Mononuclear cell (primary cell): Measurements from ENCODE around the gene CST9L. TPM values are rescaled to one million over a fixed set of nuclear protein-coding genes. Genes with fewer than 3 reads are reported as not detected.

ENCODE experiments used
- H3K27me3 ChIP-seq: 2 replicates; pipeline ENCODE4 v1.6.0; 2011; ENCODE audit warnings: low read length, control low read depth; ENCODE audit not compliant: insufficient read depth
- H3K4me1 ChIP-seq: 2 replicates; pipeline ENCODE4 v1.5.1; 2011; ENCODE audit warnings: mild to moderate bottlenecking, low read length, control low read depth; ENCODE audit not compliant: insufficient read depth
- H3K4me3 ChIP-seq: 2 replicates; pipeline ENCODE4 v1.5.1; 2011; ENCODE audit warnings: mild to moderate bottlenecking, low read length, moderate library complexity
- H3K9me3 ChIP-seq: 2 replicates; pipeline ENCODE4 v1.5.1; 2011; ENCODE audit warnings: low read depth, mild to moderate bottlenecking, control low read depth, low read length
- total RNA-seq: library from RNA; depleted of rRNA; stranded (reverse); fragments of >200 nt; gene quantifications from one replicate; pipeline ENCODE4 v1.2.3, GENCODE V29; 2012

The CST9L gene
- total RNA-seq, 1 donor, result not detected

DNA sequence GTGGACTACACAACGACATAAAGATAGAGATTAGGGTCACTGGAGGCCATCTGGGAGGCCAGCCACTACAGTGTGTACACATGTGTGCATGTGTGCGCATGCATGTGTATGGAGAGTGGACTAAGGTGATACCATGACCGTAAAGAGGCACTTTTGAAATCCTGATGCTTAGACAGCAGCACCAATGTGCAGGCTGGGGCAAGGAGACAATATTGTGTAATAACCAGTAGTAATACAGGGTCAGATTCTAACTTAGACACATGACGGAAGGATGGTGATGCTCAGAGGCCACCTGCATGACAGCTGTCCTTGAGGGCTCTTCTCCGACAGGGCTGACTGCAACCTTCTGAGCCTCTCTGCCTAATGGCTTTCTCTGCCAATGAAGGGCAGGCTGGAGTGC, 25.5 kb downstream of the CST9L start:
- no peak overlapping the region for H3K4me3 ChIP-seq

DNA sequence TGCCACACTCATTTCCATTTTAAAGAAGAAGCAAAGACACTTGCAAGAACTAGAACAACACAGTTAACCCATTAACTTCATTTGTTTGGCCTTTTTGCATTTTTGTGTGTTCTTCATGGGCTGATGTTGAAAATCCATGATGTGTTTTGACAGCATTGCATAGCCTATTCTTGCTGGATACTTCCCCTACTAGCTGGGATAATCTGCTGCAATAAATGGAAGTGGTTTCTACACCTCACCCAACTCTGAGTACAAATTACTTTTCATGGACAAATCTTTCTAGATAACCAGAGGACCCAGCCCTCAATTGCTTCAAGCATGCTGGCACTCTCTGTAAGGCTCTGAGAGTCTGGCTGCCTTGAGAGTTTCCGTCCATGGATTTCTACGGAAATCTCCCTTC, 26.5 kb downstream of the CST9L start:
- Histone ChIP-seq H3K9me3 (no peaks in the 10 kb centered on the region), H3K4me3 (no peak overlapping the region), H3K4me1 (no peaks in the 10 kb centered on the region), H3K27me3 (no peaks in the 10 kb centered on the region)

More for the DNA sequence above, 25.5 kb downstream of the CST9L start:
- Histone ChIP-seq H3K27me3 (no peaks in the 10 kb centered on the region), H3K9me3 (no peaks in the 10 kb centered on the region), H3K4me1 (no peaks in the 10 kb centered on the region)

DNA sequence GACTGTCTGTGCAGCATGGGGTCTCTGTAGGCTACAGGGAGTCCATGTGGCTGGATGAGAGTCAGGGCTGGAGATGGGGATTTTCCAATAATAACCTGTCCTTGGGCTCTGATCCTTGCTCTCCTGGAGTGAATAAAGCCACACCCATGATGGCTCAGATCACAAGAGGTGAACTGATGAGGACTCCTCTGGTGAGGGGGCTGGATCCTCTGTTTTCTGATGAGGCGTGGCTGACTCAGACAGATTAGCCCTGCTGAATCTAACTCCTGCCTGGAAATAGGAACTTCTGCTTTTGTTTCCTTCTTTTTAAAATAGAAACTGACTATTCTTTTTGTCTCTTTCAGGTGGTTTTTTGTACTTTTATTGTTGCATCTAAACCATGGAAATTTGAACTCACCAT, 27.0 kb downstream of the CST9L start:
- Histone ChIP-seq H3K9me3 (no peaks in the 10 kb centered on the region), H3K27me3 (no peaks in the 10 kb centered on the region), H3K4me1 (no peaks in the 10 kb centered on the region), H3K4me3 (no peak overlapping the region)

DNA sequence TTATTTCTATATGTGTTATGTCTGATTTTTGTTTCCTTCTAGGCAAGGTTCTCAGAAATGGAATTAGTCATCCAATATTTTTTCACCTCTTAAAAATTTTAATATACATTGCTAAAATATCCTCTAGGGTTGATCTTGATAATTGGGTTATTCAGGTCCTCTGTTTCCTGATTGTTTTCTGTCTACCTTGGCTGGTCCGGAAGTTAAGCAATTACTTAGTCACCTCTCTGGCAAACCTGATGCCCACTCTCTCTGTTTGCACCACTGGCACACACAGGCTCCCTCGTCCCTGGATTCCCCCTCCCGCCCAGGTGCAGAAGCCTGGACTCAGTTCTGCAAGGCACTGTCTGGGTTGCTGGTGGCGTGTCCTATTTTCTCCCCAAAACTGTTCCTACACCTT, 27.7 kb downstream of the CST9L start:
- Histone ChIP-seq H3K4me1 (no peaks in the 10 kb centered on the region), H3K27me3 (no peaks in the 10 kb centered on the region), H3K9me3 (no peaks in the 10 kb centered on the region), H3K4me3 (no peak overlapping the region)

DNA sequence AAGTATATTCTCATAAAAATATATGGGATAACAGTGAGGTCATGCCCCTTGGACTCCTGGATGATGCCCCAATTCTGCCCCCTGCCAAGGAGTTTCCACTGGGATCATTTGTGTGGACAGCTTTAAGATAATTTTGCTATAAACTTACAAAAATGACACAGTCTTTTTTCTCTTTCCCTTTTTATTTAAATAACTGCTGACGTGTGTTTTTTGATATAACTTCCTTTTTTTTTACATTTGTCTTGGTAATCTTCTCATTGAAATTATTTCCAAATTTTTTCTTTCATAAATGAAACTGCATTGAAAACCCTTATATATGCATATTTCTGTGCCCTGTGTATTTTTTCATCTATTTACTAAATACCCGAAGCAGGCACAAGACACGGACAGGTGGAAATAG, 31.3 kb downstream of the CST9L start:
- Histone ChIP-seq H3K27me3 (no peaks in the 10 kb centered on the region), H3K4me1 (no peaks in the 10 kb centered on the region), H3K9me3 (no peaks in the 10 kb centered on the region), H3K4me3 (no peak overlapping the region)

DNA sequence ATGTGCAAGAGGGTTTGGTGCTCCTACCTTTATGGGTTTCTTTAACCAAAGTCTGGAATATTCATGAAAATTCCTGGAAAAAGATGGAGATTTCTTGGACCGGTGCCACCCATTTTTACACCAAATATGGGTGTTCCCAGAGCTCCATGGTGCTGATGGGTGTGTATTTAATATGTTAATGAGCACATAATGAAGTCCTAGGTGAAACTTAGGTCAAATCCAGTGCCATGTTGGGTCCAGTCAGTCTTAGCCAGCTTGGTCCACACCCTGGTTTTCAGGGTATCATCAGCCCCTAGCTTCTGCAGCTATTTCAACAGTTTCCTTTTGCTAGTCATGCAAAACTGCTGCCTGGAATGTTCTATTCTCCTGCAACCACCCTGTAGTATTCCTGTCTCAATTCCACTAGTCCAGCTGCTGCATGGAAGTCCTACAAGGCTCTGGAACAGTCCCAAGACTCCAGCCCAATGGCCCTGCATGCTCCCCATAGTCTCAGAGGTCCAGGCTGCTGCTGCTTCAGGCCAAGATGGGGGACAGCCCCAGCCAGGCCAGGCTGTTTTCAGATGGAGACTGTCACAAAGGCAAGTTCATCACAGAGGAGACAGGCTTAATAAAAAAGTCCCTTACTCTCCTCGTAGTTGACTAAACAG, 31.8 kb downstream of the CST9L start:
- Histone ChIP-seq H3K4me1 (no peaks in the 10 kb centered on the region), H3K27me3 (no peaks in the 10 kb centered on the region), H3K4me3 (no peak overlapping the region), H3K9me3 (no peaks in the 10 kb centered on the region)

DNA sequence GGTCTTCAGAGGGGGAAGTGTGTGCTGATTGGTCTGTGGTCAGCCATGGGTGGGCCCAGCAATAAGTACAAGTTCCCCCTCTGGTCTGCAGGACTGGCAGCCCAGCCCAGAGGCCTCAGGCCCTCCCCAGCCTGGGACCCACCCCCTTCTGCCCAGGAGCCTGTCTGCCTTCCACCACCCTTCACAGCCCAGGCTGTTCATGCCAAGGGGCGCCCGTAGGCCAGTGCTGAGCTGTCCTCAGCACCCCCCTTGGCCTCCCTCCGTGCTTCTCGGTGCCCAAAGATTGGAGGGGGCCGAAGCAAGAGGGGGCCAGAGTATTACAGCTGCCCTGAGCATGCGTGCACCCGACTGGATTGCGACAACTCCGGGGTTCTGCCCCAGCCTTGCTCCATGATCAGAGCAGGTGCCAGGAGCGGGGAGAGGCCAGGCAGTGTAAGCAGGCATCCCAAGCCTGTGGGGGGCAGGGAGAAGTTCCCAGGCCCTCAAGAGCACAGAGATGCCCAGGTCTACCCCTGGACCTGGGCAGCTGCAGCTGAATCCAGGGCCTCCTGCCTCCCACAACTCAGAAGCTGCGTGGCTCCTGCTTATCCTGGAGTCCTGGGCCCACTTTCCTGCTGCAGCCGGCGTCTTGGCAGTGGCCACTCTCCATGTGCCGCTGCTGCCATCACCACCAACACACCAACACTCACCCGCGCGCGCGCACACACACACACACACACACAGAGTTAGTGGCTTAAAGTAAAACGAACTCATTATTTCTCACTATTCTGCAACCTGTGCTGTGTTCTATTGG, 33.3 kb downstream of the CST9L start:
- Histone ChIP-seq H3K4me3 (no peak overlapping the region), H3K4me1 (no peaks in the 10 kb centered on the region), H3K9me3 (no peaks in the 10 kb centered on the region), H3K27me3 (no peaks in the 10 kb centered on the region)

DNA sequence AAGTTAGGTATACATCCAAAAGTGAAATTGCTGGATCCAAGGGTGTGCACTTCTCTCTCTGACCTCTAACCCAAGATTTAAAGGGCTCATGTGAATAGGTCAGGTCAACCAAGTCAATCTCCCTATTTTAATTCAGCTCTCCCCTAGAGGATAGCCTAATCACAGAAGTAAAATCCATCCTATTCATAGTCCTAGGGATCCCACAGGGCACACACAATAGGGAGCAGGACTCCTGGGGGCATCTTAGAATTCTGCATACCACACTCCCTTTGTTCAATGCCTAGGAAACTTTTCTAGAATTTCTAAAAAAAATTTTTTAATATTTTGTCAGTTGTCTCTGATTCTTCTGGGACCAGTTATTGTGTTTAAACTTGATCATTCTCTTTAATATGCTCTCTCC, 35.1 kb downstream of the CST9L start:
- no peaks in the 10 kb centered on the region for H3K4me1 ChIP-seq
- no peaks in the 10 kb centered on the region for H3K27me3 ChIP-seq
- H3K9me3 ChIP-seq, result no peaks in the 10 kb centered on the region
- no peak overlapping the region for H3K4me3 ChIP-seq

DNA sequence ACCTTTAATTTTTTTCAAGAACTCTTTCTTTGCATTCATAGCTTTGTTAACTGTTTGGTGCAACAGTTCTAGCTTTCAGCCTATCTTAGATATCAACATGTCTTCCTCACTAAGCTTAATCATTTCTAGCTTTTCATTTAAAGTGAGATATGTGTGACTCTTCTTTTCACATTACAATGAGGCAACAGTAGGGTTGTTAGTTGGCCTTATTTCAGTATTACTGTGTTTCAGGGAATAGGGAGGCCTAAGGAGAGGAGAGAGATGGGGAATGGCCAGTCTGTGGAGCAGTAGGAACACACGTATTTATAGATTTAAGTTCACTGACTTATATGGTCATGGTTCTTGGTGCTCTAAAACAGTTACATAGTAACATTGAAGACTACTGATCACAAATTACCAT, 35.8 kb downstream of the CST9L start:
- Histone ChIP-seq H3K4me3 (no peak overlapping the region), H3K4me1 (no peaks in the 10 kb centered on the region), H3K9me3 (no peaks in the 10 kb centered on the region), H3K27me3 (no peaks in the 10 kb centered on the region)

DNA sequence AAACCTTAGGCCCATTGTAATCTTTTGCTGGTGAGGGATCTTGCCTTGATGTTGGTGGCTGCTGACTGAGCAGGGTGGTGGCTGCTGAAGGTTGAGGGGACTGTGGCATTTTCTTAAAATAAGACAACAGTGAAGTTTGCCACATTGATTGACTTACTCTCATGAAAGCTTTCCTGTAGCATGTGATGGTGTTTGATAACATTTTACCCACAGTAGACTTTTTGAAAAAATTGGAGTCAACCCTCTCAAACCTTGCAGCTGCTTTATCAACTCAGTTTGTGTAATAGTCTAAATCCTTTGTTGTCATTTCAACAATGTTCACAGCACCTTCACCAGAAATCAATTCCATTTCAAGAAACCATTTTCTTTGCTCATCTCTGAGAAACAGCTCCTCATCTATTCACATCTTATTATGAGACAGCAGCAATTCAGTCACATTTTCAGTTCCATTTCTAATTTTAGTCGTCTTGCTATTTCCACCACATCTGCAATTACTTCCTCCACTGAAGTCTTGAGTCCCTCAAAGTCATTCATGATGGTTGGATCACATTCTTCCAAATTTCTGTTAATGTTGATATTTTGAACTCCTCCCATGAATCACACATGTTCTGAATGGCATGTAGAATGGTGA, 37.2 kb downstream of the CST9L start:
- Histone ChIP-seq H3K4me3 (no peak overlapping the region), H3K4me1 (no peaks in the 10 kb centered on the region), H3K9me3 (no peaks in the 10 kb centered on the region), H3K27me3 (no peaks in the 10 kb centered on the region)

DNA sequence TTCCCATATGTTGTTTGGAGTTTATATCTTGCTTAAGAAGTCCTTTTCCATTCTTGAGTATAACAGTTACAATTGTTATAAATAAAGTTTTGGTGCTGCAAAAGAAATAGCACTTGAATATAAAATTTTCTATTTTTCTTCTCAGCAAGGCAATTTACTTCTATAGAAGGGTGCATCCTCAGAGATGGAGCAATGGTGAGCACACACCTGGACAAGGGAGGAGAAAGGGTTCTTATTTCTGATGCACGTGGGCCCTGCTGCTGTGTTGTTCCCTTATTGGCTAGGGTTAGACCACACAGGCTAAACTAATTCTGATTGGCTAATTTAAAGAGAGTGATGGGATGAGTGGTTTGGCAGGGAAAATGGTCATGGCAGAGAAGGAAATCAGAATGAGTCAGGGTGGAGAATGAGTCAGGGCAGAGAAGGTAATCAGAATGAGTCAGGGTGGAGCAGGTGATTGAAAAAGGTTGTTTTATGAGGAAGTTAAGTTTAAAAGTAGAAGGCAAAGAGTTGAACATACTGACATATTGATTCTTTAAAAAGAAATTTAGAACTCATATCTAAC, 39.3 kb downstream of the CST9L start:
- Histone ChIP-seq H3K4me3 (no peak overlapping the region), H3K4me1 (no peaks in the 10 kb centered on the region), H3K27me3 (no peaks in the 10 kb centered on the region), H3K9me3 (no peaks in the 10 kb centered on the region)

DNA sequence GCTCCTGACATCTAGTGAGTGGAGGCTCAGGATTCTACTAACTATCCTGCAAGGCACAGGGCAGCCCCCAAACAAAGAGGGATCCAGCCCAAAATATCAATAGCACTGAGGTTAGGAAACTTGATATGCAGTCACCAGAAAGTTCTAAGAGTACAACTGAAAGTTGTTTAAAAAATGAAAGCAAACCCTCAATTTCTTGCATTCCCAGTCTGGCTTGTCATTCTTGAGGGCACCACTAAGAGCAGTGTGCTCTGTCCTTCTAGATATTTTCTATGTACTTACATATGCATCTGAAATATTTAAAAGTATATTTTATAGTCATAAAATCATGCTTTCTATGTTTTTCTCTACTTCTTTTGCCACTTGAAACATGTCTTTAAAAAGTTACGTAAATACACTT, 41.4 kb downstream of the CST9L start:
- no peaks in the 10 kb centered on the region for H3K9me3 ChIP-seq
- no peaks in the 10 kb centered on the region for H3K27me3 ChIP-seq
- H3K4me1 ChIP-seq, result no peaks in the 10 kb centered on the region
- H3K4me3 ChIP-seq, result no peak overlapping the region

DNA sequence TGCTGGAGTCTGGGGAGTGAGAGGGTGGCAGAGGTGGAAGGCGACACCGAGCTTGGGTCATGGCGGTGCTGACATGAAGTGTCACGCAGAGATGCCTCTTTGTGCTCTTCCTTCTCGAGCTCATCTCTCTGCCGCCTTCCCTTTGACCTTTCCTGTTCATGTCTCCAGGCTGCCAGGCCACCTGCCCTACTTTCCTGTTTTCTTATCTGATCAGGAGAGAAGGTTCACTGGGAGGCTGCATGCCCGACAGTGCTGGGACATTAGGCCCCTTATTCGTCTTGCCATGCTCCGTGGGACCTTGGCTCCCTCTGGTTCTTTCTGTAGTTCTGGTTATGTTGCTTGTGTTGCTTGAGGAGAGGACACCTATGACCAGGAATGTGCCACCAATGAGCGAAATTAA, 44.1 kb downstream of the CST9L start:
- Histone ChIP-seq H3K27me3 (no peaks in the 10 kb centered on the region), H3K4me3 (no peak overlapping the region), H3K4me1 (no peaks in the 10 kb centered on the region), H3K9me3 (no peaks in the 10 kb centered on the region)

DNA sequence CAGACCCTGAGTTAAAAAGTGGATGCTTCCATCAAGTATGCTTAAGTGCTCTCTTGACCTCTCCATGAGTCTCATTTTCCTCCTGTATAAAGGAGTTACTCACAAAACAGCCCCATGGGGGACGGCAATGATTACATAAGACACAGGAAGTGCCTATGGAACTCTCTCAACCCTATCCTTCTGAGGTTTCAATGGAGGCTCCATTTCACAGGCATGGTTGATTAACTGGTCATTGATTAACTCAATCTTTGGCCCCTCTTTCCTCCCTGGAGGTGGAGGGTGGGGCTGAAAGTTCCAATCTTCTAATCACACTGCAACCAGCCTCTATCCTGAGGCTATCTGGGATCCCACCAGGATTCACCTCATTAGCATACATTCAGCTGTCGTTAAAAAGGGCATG, 48.1 kb downstream of the CST9L start:
- Histone ChIP-seq H3K27me3 (no peaks in the 10 kb centered on the region), H3K4me3 (no peak overlapping the region), H3K4me1 (no peaks in the 10 kb centered on the region), H3K9me3 (no peaks in the 10 kb centered on the region)

DNA sequence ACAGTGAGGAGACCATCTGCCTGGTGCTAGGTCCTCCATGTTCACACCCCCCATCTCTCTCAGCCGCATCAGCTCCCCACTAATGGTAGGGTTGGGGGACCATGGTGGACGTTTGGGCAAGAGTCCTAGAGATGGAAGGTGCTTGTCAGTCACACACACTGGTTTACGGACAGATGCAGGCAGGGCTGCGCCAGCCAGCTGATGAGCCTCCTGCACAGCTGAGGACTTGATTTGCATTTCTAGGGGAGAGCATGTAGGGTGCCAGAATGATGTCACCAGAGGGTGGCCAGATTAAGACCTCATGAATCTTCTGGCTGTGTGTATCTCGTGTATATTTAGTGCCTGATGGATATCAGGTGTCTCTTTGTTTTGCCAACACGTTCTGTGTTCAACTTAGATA, 48.7 kb downstream of the CST9L start:
- H3K27me3 ChIP-seq, result no peaks in the 10 kb centered on the region
- H3K4me3 ChIP-seq, result no peak overlapping the region
- H3K9me3 ChIP-seq, result no peaks in the 10 kb centered on the region
- H3K4me1 ChIP-seq, result no peaks in the 10 kb centered on the region
